Neural progenitor cell (in vitro differentiated cells): ENCODE measurements around the gene AUTS2.

Experiments used
- EZH2 ChIP-seq: fragments of 200-600 bp; sonication (generic); IDR thresholded peaks from 2 replicates; pipeline ENCODE4 v1.6.1; 2017; ENCODE audit warnings: antibody characterized with exemption, mild to moderate bottlenecking, moderate library complexity
- EZH2phosphoT487 ChIP-seq: fragments of 200-600 bp; sonication (generic); IDR thresholded peaks from 2 replicates; pipeline ENCODE4 v1.6.1; 2017; ENCODE audit warnings: antibody characterized with exemption
- TF ChIP-seq, protein P1 (sequence below): fragments of 200-600 bp; sonication (generic); IDR thresholded peaks from 2 replicates; pipeline ENCODE4 v1.5.1; 2017; ENCODE audit warnings: antibody characterized with exemption, mild to moderate bottlenecking

DNA sequence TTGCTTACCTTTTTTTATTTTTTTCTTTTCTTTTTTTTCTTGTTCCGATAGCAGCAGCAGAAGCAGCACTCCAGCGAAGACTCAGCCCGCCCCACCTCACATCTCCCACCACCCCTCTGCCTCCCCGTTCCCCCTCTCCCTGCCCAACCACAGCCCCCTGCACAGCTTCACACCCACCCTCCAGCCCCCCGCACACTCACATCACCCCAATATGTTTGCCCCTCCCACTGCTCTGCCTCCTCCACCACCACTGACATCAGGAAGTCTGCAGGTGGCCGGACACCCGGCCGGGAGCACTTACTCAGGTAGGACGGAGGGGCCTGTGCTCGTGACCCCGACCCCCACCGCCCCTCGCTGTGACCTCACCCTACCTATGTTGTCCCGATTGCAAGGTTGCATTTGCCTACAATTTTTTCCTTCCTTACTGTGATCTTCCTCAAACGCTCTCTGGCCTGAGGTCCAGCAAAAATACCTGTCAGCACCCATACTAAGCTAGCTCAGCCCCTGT is 1166.5 kb downstream of the AUTS2 start:
- TF ChIP-seq, protein P1, sequence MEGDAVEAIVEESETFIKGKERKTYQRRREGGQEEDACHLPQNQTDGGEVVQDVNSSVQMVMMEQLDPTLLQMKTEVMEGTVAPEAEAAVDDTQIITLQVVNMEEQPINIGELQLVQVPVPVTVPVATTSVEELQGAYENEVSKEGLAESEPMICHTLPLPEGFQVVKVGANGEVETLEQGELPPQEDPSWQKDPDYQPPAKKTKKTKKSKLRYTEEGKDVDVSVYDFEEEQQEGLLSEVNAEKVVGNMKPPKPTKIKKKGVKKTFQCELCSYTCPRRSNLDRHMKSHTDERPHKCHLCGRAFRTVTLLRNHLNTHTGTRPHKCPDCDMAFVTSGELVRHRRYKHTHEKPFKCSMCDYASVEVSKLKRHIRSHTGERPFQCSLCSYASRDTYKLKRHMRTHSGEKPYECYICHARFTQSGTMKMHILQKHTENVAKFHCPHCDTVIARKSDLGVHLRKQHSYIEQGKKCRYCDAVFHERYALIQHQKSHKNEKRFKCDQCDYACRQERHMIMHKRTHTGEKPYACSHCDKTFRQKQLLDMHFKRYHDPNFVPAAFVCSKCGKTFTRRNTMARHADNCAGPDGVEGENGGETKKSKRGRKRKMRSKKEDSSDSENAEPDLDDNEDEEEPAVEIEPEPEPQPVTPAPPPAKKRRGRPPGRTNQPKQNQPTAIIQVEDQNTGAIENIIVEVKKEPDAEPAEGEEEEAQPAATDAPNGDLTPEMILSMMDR, result no peak
- TF ChIP-seq EZH2 (no peak), EZH2phosphoT487 (no peak)
